HG03565 (cell line): Measurements from ENCODE around the gene ZNF239.
"Not testable (repeated sequence)": the region's sequence is repeated elsewhere in the genome, so short reads cannot be mapped to it uniquely, and the experiment has no call there.

Experiments used
- ATAC-seq: cut with Tn5 transposase; IDR thresholded peaks from one replicate; pipeline ENCODE4 v1.9.1; 2021; ENCODE audit warnings: mild to moderate bottlenecking, moderate library complexity; ENCODE audit not compliant: unreplicated experiment

Gene ZNF239

DNA sequence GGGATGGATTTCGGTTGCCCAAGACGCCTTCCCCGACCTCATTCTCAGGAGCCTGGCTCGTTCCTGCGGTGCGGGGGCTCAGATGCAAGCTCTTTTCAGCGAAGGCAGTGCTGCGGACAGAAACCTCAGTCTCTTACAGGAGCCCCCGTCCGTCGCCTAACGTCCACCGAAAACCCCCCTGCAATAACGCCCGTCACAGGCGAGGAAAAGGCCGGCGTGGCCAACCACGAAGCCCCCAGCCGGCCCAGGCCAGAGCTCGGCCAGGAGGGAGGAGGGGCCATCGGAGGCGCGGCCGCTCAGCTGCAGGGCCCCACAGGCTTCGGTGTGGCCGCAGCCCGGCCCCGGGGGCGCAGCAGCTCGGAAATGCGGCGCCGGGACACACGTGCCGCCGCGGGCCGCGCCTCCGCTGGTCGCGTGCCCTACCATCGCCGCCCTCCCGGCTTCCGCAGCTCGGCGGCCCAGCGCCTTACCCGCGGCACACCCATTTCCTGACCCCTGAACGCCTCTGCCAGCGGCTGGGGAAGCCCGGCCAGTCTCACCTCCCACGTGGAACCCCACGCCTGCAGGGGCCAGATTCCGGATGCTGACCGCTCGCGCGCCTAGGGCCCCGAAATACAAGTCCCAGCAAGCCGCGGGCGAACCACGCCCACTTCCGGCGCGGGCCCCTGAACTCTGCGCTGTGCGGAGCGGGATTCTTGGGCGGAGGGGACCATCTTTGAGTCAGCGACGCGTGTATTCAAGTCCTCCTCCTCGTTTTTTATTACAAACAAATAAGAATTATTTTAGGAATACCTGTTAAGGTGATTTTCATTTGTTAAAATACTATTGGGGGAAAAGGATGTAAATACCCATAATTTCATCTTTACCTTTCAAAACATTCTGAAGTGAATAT is at the start of gene ZNF239:
ZNF239 (minus strand) TSS at position 616 of the 892 bp plus-strand sequence. CDS start 16,537 bp downstream, outside the sequence.
- ATAC-seq: peak; percentile 89

GRCh38 chr10:43623351-43623750 is 48.9 kb upstream of the ZNF239 start:
- no peak for ATAC-seq

DNA sequence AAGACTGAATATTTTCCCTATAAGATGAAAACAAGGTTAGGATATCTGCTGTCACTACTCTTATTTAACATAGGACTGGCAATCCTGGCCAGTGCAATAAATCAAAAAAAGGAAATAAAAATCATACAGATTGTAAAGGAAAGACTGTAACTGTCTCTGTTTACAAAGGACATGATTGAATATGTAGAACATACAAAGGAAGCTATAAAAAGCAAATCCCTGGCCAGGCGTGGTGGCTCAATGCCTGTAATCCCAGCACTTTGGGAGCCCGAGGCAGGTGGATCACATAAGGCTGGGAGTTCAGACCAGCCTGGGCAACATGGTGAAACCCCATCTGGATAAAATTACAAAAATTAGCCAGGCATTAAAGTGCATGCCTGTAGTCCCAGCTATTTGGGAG is 47.6 kb upstream of the ZNF239 start:
- ATAC-seq: no peak

DNA sequence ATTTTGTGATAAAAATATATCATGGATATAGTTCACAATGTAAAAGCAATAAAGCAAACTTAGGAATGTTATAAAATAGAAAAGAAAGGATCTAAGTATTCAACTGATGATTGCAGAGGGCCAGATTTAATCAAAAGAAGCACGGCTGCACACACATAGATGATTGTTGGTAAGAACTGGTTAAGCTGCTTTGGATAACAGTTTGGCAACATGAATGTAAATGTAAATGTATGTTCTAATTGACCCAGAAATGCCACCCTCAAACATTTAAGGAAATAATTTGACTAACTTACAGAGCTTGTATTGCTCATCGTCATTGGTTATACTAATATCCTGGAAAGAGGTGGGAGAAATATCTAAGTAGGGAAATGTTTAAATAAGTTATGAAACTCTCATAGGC is 45.0 kb upstream of the ZNF239 start:
- ATAC-seq: no peak

- no peak for ATAC-seq
These were observed 42.4 kb upstream of the ZNF239 start for GRCh38 chr10:43616697-43617370.

DNA sequence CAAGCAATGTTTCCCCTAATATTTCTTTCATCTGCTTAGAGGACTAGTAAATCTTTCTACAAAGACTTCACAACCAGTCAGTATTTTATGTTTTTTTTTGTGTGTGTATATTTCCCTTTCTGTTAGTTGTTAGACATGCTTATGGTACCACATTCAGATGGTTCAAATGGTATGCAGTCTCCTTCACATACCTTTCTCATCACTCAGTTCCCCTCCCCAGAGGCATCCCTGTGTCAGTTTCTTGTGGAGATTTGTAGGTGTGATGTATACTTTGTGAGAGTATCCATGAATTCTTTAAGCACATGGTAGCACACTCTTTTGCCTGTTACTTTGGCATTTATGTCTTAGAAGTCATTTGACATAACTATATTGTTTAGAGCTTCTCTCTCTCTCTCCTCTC is 36.2 kb upstream of the ZNF239 start:
- ATAC-seq: no peak

DNA sequence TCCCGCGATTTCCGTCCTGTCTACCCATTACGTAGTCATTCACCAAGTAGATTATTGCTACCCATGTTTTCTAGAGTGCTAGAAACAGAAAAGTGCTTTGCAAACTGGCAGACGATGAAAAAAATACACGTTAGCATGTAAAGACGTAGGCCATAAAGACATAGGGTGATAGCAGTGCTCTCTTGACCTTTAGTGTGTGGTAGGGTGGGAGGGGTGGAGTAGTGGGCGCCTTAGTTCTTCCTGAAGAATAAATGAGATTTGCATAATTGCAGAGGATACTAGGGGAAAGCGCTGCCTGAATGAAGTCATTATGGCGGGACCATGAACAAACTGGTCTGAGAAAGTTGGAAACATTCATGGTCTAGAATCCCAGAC is 32.8 kb upstream of the ZNF239 start:
- ATAC-seq: no peak

- peak; percentile 97 for ATAC-seq
These were observed 32.1 kb upstream of the ZNF239 start, which contains the start of gene ZNF485 for GRCh38 chr10:43606323-43607198. ZNF485 (plus strand) TSS chr10:43606438; CDS start chr10:43607051, 613 bp downstream.

DNA sequence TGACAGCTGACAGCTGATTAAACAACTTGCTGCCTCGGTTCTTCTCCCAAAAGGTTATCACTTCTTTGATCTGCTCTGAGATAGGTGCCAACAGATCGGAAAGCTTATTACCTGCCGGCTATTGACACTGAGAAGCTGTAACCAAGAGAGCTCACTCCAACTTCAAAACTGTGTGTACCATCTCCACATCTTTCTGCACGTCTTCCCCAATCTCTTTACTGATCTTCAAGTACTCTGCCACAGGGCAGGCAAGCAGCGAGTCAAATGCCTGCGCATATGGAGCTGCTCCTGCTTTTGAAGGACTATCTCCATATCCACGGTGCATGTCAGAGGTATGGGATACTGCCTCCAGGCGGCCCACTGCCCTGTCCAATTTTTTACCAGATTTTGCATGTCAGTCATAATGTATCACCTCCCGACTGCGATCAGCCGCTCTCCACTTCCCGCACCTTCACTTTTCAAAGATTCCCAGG is 31.5 kb upstream of the ZNF239 start:
- ATAC-seq: no peak

- ATAC-seq: not testable (repeated sequence)
These were observed 27.2 kb upstream of the ZNF239 start for GRCh38 chr10:43601576-43601975.

DNA sequence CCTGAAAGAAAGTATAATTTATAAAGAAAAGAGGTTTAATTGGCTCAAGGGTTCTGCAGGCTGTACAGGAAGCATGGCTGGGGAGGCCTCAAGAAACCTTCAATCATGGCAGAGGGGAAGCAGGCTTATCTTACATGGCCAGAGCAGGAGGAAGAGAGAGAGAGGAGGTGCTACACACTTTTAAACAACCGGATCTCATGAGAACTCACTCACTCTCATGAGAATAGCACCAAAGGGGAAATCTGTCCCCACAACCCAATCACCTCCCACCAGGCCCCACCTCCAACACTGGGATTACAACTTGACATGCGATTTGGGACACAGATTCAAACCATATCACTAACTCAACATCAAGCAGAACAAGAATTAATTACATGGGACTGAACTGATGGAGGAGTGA is 24.9 kb upstream of the ZNF239 start:
- ATAC-seq: no peak

DNA sequence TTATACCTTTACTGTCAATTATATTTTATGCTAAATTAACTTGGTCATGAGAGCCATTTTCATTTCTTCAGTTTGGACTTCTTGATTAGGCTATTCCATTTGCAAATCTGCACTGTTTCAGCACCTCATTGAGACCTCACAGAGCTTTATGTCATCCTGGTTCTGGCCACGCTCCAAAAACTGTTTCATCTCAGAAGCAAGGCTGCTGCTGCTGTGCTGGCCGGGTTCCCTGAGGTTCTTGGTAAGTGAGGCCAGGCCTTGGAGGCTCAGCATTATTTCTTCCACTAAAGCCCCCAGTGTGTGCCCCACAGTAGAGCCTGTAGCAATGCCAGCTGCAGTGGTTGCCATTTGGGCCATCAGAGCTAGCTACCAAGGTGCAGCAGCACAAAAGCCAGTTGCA is 24.0 kb upstream of the ZNF239 start:
- no peak for ATAC-seq

DNA sequence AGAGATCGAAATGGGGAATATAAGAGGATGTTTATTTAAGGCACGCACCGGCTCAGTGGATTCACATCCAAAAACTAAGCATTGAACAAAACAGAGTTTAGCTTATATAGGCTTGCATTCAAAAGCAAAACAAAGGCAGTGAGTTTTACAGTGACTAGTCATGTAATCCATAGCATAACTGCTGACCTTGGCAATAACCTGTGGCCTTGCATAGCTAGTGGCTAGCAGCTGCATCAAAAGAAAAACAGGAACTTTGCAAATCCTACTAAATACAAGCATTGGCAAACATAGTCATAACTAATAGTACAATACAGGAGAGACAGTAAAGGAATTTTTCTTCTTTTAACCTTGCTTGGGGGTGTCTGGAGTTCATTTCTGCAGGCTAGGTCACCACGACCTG is 22.1 kb upstream of the ZNF239 start:
- no peak for ATAC-seq

DNA sequence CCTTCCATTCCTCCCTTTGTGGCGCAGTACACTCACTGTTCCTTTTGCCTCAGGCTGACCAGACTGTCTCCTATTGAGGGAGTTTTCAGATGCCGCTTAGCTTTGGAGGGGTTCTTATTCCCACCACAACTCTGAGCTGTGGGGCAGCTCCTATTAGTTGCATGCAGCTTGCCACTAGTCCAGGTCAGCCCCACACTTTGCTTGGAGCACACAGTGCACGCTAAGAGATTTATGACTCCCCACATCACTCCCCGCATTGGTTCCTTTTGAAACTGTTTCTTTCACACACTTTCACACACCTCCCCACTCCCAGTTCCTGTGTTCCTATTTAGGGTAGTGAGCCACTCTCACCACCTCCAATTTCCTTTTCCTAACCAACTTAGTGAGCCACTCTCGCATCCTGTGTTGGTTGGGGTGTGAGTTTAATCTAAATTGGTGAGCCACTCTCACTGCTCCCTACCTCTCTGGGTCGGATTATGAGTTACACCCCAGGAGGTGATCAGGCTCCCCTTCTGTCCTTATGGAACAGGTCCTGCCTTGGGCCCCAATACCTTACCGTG is 21.4 kb upstream of the ZNF239 start:
- peak; percentile 45 for ATAC-seq

DNA sequence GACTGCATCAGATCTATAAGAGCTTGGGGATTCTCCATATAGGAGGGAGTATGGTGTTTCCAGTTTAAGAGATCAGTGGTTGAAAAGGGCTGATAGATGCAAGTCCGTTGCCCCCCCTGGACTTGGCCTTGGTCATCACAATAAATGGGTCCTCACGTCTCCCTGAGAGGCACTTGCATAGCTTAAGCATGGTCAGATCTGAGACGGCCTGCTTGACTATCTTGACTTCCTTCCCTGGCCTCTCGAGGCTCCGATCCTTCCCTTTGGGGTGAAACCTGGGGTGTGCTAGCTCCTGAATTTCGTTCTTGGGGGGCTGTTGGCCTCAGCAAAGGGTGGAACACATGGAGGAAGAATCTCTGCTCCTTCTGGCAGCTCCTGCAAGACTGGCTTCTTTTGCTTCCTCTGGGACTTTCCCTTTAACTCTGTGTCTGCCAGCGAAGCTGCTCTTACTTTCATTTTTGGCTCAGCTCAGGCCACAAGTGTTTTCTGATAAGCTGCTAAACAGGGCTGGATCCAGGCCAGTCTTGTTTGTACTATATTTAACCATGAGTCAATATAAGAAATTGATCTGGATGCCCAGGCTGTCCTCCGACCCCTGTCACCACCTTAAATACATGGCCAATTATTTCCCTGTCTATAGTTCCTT is 20.7 kb upstream of the ZNF239 start:
- ATAC-seq: peak; percentile 92

DNA sequence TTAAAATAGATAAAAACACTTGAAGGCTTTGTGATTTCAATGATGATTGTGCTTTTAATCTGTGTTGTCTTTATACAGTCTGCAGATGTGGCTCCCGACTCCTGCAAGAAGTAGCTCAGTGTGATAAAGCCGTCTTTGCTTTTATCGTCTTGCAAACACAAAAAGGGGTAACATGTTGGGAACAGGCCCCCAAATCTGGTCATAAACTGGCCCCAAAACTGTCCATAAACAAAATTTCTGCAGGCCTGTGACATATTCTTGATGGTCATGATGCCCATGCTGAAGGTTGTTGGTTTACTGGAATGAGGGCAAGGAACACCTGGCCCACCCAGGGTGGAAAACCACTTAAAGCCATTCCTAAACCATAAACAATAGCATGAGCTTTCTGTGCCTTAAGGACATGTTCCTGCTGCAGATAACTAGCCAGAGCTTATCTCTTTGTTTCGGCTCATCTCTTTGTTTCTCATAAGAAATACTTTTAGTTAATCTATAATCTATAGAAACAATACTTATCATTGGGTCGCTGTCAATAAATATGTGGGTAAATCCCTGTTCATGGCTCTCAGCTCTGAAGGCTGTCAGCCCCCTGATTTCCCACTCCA is 17.0 kb upstream of the ZNF239 start:
- no peak for ATAC-seq

GRCh38 chr10:43586730-43587115 is 12.3 kb upstream of the ZNF239 start:
- ATAC-seq: not testable (repeated sequence)

- no peak for ATAC-seq
These were observed 11.7 kb upstream of the ZNF239 start for GRCh38 chr10:43585981-43586729.

- no peak for ATAC-seq
These were observed 10.6 kb upstream of the ZNF239 start for GRCh38 chr10:43585046-43585445.
